MCF 10A (cell line): Measurements from ENCODE around the gene ARHGEF17. TPM values are rescaled to one million over a fixed set of nuclear protein-coding genes. Genes with fewer than 3 reads are reported as not detected.

Experiments used
- BruUV-seq: library from RNA; stranded (reverse); fragments of 400-500 nt; replicated peaks from 2 replicates; lab custom pipeline; 2021; lab: Mats Ljungman, UMichigan
- CTCF ChIA-PET: fragments of 300-600 bp; sonication (Branson Sonifier 250); formaldehyde crosslinking; extraction: SDS; loops from one replicate; lab custom pipeline; 2021; ENCODE audit warnings: antibody characterized with exemption, inconsistent platforms; lab: Yijun Ruan, JAX
- POLR2A ChIA-PET: fragments of 300-600, 350-650 bp; sonication (Branson Sonifier 250); formaldehyde crosslinking; extraction: SDS; loops from one replicate; lab custom pipeline; 2020; ENCODE audit warnings: antibody characterized with exemption, inconsistent platforms; lab: Yijun Ruan, JAX
- DNase-seq: peaks from one replicate; pipeline ENCODE4 v3.0.0-alpha.2; 2018; ENCODE audit not compliant: unreplicated experiment
- H3K27ac Mint-ChIP-seq: one replicate; pipeline ENCODE4 v1.8.0; 2022; ENCODE audit warnings: mild to moderate bottlenecking, low read depth, mixed read lengths; ENCODE audit not compliant: unreplicated experiment
- H3K27me3 Mint-ChIP-seq: one replicate; pipeline ENCODE4 v1.8.0; 2022; ENCODE audit warnings: mixed read lengths; ENCODE audit not compliant: insufficient read depth, unreplicated experiment
- H3K36me3 Mint-ChIP-seq: one replicate; pipeline ENCODE4 v1.8.0; 2022; ENCODE audit warnings: mild to moderate bottlenecking, moderate library complexity, mixed read lengths; ENCODE audit not compliant: insufficient read depth, unreplicated experiment
- H3K4me1 Mint-ChIP-seq: one replicate; pipeline ENCODE4 v1.8.0; 2022; ENCODE audit warnings: mixed read lengths; ENCODE audit not compliant: insufficient read depth, unreplicated experiment
- H3K4me3 Mint-ChIP-seq: one replicate; pipeline ENCODE4 v1.8.0; 2022; ENCODE audit warnings: mild to moderate bottlenecking, moderate library complexity, mixed read lengths; ENCODE audit not compliant: unreplicated experiment
- H3K9me3 Mint-ChIP-seq: one replicate; pipeline ENCODE4 v1.8.0; 2022; ENCODE audit warnings: mixed read lengths; ENCODE audit not compliant: unreplicated experiment
- intact Hi-C: fragments of 100-400 bp; cut with micrococcal nuclease; formaldehyde crosslinking; loops from 2 replicates; pipeline ENCODE4 v1.14.1; 2022
- total RNA-seq: library from RNA; stranded (reverse); gene quantifications from 2 replicates; pipeline ENCODE4 v1.2.3, GENCODE V29; 2022
- TF ChIP-seq, protein P1 (sequence below): fragments of 200-600 bp; IDR thresholded peaks from one replicate; pipeline ENCODE4 v1.8.0; 2022; ENCODE audit warnings: antibody characterized with exemption, mild to moderate bottlenecking; ENCODE audit not compliant: unreplicated experiment

ARHGEF17 gene
- total RNA-seq, 1 experiment from 2014 or later, result 27.6 TPM

DNA sequence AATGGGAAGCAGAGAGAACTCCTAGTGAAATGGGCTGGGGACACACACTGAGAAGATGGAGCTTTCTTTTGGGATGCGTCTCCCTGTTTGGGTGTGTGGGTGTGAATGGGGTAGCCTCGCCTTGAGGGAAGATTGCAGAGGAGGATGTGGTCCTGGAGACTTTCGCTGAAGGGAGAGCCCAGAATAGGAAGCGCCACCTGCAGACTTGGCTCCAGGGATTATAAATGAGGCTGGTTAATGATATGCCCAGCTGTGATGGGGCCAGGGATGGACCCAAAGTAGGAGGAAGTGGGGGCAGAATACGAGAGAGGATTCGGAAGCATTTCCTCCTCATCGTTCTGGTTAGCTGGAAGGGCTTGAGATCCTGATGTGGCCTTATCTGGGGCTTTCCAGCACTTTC is 81.8 kb downstream of the ARHGEF17 start:
- peaks cover 5% of the 10 kb centered on the region for H3K36me3 Mint-ChIP-seq
- intact Hi-C loops, result no loop called here
- ChIA-PET POLR2A (interaction anchor here (0.9 to 1.1 kb wide), 2 partner anchors 12 to 20 kb away, joined by 3 to 4 read pairs; no protein-coding TSS in a partner anchor), CTCF (interaction anchor here (0.7 to 2.4 kb wide), 4 partner anchors 15 to 100 kb away, joined by 3 to 10 read pairs (median 6); no protein-coding TSS in a partner anchor)
- no peak overlapping the region for H3K4me3 Mint-ChIP-seq
- H3K27me3 Mint-ChIP-seq, result no peaks in the 10 kb centered on the region
- H3K4me1 Mint-ChIP-seq, result peaks cover 29% of the 10 kb centered on the region
- no peak for DNase-seq
- TF ChIP-seq, protein P1, sequence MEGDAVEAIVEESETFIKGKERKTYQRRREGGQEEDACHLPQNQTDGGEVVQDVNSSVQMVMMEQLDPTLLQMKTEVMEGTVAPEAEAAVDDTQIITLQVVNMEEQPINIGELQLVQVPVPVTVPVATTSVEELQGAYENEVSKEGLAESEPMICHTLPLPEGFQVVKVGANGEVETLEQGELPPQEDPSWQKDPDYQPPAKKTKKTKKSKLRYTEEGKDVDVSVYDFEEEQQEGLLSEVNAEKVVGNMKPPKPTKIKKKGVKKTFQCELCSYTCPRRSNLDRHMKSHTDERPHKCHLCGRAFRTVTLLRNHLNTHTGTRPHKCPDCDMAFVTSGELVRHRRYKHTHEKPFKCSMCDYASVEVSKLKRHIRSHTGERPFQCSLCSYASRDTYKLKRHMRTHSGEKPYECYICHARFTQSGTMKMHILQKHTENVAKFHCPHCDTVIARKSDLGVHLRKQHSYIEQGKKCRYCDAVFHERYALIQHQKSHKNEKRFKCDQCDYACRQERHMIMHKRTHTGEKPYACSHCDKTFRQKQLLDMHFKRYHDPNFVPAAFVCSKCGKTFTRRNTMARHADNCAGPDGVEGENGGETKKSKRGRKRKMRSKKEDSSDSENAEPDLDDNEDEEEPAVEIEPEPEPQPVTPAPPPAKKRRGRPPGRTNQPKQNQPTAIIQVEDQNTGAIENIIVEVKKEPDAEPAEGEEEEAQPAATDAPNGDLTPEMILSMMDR, result no peak
- H3K9me3 Mint-ChIP-seq, result no peaks in the 10 kb centered on the region
- no peak overlapping the region for H3K27ac Mint-ChIP-seq
- no TSS peak for BruUV-seq

DNA sequence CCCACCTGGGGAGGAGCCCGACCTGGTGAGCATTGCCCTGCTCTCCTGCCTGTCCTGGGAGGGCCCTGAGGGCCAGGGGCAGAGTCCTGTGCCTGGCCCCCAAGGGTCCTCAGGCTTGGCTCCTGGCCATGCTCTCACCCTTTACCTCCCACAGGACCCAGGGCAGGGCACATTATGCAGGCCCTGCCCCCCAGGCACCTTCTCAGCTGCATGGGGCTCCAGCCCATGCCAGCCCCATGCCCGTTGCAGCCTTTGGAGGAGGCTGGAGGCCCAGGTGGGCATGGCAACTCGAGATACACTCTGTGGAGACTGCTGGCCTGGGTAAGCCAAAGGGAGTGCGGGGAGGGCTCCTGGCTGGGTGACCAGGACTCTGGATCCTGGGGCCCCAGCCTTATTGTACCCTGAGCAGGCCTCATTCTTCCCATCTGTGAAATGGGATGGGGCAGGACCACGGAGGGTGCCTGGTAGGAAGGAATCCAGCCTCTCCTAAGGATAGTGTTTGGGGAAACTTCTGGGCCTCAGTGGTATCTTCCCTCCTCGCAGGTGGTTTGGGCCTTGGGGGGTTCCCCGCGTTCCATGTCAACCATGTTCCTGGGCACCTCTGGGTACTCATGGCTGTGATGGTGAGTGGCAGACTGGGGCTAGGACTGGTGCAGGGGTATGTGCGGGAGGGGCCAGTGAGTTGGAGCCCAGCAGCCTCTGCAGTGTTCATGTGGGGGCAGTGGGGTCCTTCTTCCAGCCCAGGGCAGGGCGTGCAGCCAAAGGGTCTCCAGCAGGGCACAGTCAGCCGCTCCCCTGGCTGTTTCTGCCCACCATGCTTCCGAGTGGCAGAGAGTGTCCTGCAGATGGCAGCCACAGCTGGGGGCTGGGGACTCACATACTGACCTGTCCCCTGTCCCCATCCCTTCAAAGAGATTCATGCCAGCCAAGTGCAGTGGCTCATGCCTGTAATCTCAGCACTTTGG is 82.8 kb downstream of the ARHGEF17 start:
- ChIA-PET POLR2A (interaction anchor here (0.9 kb wide), 1 partner anchor 19 kb away, joined by 4 read pairs; no protein-coding TSS in a partner anchor), CTCF (interaction anchor here (1.2 to 2.2 kb wide), 3 partner anchors 39 to 84 kb away, joined by 3 to 9 read pairs (median 3); no protein-coding TSS in a partner anchor)
- TF ChIP-seq, protein P1, result no peak
- Mint-ChIP-seq H3K27me3 (no peaks in the 10 kb centered on the region), H3K36me3 (peaks cover 5% of the 10 kb centered on the region), H3K27ac (no peak overlapping the region), H3K4me1 (peaks cover 29% of the 10 kb centered on the region), H3K4me3 (no peak overlapping the region), H3K9me3 (no peaks in the 10 kb centered on the region)
- no TSS peak for BruUV-seq
- DNase-seq, result no peak
- intact Hi-C loops, result no loop called here

DNA sequence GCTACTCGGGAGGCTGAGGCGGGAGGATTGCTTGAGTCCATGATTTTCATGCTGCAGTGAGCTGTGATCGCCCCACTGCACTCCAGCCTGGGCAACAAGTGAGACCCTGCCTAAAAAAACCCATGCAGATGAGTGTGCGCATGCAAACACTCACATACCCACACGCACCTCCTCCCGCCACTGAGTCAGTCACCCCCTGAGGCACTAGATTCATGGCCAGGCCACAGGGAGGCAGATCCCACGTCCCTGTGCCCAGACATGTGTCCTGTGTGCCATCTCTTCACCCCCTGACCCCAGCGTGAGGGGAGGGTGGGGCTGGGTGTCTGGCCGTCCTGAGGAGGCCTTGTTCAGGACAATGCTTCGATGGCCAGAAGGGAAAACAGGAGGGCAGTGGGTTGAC is 83.6 kb downstream of the ARHGEF17 start:
- POLR2A ChIA-PET, result no interaction called here
- H3K4me3 Mint-ChIP-seq, result no peak overlapping the region
- no TSS peak for BruUV-seq
- no peak overlapping the region for H3K27ac Mint-ChIP-seq
- CTCF ChIA-PET, result interaction anchor here (1.5 to 2.7 kb wide), 2 partner anchors 39 to 84 kb away, joined by 3 to 16 read pairs; no protein-coding TSS in a partner anchor
- H3K9me3 Mint-ChIP-seq, result no peaks in the 10 kb centered on the region
- intact Hi-C loops, result no loop called here
- H3K36me3 Mint-ChIP-seq, result peaks cover 5% of the 10 kb centered on the region
- H3K27me3 Mint-ChIP-seq, result no peaks in the 10 kb centered on the region
- TF ChIP-seq, protein P1, result no peak
- DNase-seq, result no peak
- H3K4me1 Mint-ChIP-seq, result peaks cover 29% of the 10 kb centered on the region
